GM12874 (cell line): ENCODE measurements around the gene KMO.

Experiments used
- CTCF ChIP-seq: IDR thresholded peaks from 2 replicates; pipeline ENCODE4 v1.5.1; 2011; ENCODE audit warnings: low read depth, mild to moderate bottlenecking, control low read depth, low read length, moderate library complexity; ENCODE audit not compliant: insufficient read depth

KMO gene

GRCh38 chr1:241525026-241525425 is 7.2 kb upstream of the KMO start:
- TF ChIP-seq CTCF = no peak

- TF ChIP-seq CTCF = no peak
Observed at GRCh38 chr1:241527146-241527545, 5.0 kb upstream of the KMO start.

- TF ChIP-seq CTCF = no peak
Observed at GRCh38 chr1:241531195-241532161, 700 bp upstream of the KMO start.

GRCh38 chr1:241532864-241533263 is 686 bp downstream of the KMO start:
- TF ChIP-seq CTCF = no peak

- no peak for TF ChIP-seq CTCF
Observed at GRCh38 chr1:241533326-241534115, 1.3 kb downstream of the KMO start.

- no peak for TF ChIP-seq CTCF
Observed at GRCh38 chr1:241536304-241536703, 4.1 kb downstream of the KMO start.

GRCh38 chr1:241536969-241537368 is 4.8 kb downstream of the KMO start:
- TF ChIP-seq CTCF = no peak
